SU-DHL-6 (cell line): Measurements from ENCODE around the gene GPX4.

ENCODE experiments used
- H2AFZ ChIP-seq: fragments of 200-600 bp; sonication (generic); 2 replicates; pipeline ENCODE4 v1.6.1; 2014; ENCODE audit warnings: low read depth, mild to moderate bottlenecking, moderate library complexity, mixed read lengths, antibody characterized with exemption, low read length; ENCODE audit not compliant: severe bottlenecking
- H3F3A ChIP-seq: fragments of 200-600 bp; shearing (Covaris generic); 2 replicates; pipeline ENCODE4 v1.6.0; 2016; ENCODE audit warnings: antibody characterized with exemption, mild to moderate bottlenecking; ENCODE audit not compliant: insufficient read depth
- H3K27ac ChIP-seq: fragments of 200-600 bp; sonication (generic); 2 replicates; pipeline ENCODE4 v1.5.1; 2016; ENCODE audit warnings: low read depth, mild to moderate bottlenecking, low read length, moderate library complexity, mixed read lengths
- H3K27me3 ChIP-seq: fragments of 200-600 bp; sonication (generic), shearing (Covaris generic); 2 replicates; pipeline ENCODE4 v1.6.0; 2014; ENCODE audit warnings: mild to moderate bottlenecking, low read length
- H3K36me3 ChIP-seq: fragments of 200-600 bp; sonication (generic); 2 replicates; pipeline ENCODE4 v1.6.1; 2014; ENCODE audit warnings: mild to moderate bottlenecking, low read length, mixed read lengths
- H3K4me2 ChIP-seq: fragments of 300-600, 200-600 bp; shearing (Covaris generic), sonication (generic); 2 replicates; pipeline ENCODE4 v1.6.0; 2014; ENCODE audit warnings: low read length, low read depth, mild to moderate bottlenecking; ENCODE audit not compliant: poor library complexity, severe bottlenecking
- H3K4me3 ChIP-seq: fragments of 200-600 bp; sonication (generic); 2 replicates; pipeline ENCODE4 v1.5.1; 2014; ENCODE audit warnings: antibody characterized with exemption, low read length, mild to moderate bottlenecking, mixed read lengths; ENCODE audit not compliant: insufficient read depth, poor library complexity, severe bottlenecking
- H3K79me2 ChIP-seq: fragments of 200-600 bp; sonication (generic); 2 replicates; pipeline ENCODE4 v1.6.1; 2014; ENCODE audit warnings: mild to moderate bottlenecking, low read length, moderate library complexity; ENCODE audit not compliant: insufficient read depth
- H3K9ac ChIP-seq: fragments of 200-600 bp; sonication (generic); 2 replicates; pipeline ENCODE4 v1.7.0; 2014; ENCODE audit warnings: mild to moderate bottlenecking, low read length
- H3K9me2 ChIP-seq: fragments of 200-600 bp; sonication (generic); replicated peaks from 2 replicates; pipeline ENCODE4 v1.6.1; 2014; ENCODE audit warnings: low read length; ENCODE audit not compliant: insufficient read depth
- H3K9me3 ChIP-seq: fragments of 200-600 bp; sonication (generic); 2 replicates; pipeline ENCODE4 v1.6.1; 2014; ENCODE audit warnings: low read length, mixed read lengths; ENCODE audit not compliant: insufficient read depth
- H4K20me1 ChIP-seq: fragments of 200-600 bp; sonication (generic); 2 replicates; pipeline ENCODE4 v1.6.1; 2014; ENCODE audit warnings: low read depth, mild to moderate bottlenecking, antibody characterized with exemption, low read length, moderate library complexity, mixed read lengths
- EZH2phosphoT487 ChIP-seq: fragments of 200-600 bp; sonication (generic), shearing (Covaris generic); conservative IDR thresholded peaks from 2 replicates; pipeline ENCODE4 v1.6.1; 2018; ENCODE audit warnings: mild to moderate bottlenecking, antibody characterized with exemption, low read length, moderate library complexity, mixed read lengths
- TF ChIP-seq, protein P1 (sequence below): fragments of 200-600 bp; sonication (generic); IDR thresholded peaks from one replicate; pipeline ENCODE4 v1.5.1; 2017; ENCODE audit warnings: antibody characterized with exemption, mild to moderate bottlenecking, low read length, moderate library complexity; ENCODE audit not compliant: insufficient read depth, poor library complexity, severe bottlenecking

The GPX4 gene

GRCh38 chr19:1103132-1103707, 574 bp upstream of the GPX4 start:
- H3K27ac ChIP-seq, result no peak overlapping the region
- peak overlapping the region; percentile 51 for H2AFZ ChIP-seq

DNA sequence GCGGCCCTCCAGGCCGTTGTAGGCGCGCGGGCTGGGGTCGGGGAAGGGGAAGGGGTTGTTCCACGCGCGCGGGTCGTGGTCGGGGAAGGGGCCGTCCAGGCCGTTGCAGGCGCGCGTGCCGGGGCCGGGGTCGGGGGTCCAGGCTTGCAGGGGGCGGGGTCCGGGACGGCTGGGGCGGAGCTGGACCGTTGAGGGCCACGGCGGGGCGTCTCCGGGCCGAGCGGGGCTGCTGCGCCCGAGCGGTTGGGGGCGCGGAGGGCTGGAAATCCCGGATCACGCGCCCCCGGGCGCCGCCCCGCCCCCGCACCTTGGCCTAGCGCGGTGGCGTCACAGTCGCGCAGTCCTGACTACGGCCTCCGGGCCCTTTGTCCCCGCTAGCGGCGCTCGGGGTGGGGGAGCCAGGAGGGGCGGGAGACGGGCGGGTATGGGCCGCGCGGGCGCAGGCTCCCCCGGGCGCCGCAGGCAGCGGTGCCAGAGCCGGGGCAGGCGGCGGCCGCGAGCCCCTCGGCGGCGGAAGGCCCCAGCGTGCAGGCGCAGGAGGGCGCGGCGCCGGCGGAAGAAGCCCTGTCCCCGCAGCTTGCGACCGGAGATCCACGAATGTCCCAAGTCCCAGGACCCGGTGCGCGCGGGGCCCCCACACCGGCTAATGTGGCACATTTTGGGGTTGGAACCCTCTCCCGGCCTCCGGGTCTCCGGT, 665 bp downstream of the GPX4 start:
- Histone ChIP-seq H3K9me3 (no peaks in the 10 kb centered on the region), H3K9ac (peak overlapping the region; percentile 89), H3K4me2 (peak overlapping the region; percentile 79), H3K79me2 (no peaks in the 10 kb centered on the region), H4K20me1 (no peaks in the 10 kb centered on the region), H3F3A (peaks cover 3% of the 10 kb centered on the region; the same call in 1 of the 2 replicates), H3K9me2 (no peaks in the 10 kb centered on the region), H3K36me3 (no peaks in the 10 kb centered on the region), H3K4me3 (peak overlapping the region; percentile 97), H2AFZ (peak overlapping the region; percentile 75), H3K27ac (peak overlapping the region; percentile 69), H3K27me3 (no peaks in the 10 kb centered on the region)
- TF ChIP-seq EZH2phosphoT487, result no peak
- TF ChIP-seq, protein P1, sequence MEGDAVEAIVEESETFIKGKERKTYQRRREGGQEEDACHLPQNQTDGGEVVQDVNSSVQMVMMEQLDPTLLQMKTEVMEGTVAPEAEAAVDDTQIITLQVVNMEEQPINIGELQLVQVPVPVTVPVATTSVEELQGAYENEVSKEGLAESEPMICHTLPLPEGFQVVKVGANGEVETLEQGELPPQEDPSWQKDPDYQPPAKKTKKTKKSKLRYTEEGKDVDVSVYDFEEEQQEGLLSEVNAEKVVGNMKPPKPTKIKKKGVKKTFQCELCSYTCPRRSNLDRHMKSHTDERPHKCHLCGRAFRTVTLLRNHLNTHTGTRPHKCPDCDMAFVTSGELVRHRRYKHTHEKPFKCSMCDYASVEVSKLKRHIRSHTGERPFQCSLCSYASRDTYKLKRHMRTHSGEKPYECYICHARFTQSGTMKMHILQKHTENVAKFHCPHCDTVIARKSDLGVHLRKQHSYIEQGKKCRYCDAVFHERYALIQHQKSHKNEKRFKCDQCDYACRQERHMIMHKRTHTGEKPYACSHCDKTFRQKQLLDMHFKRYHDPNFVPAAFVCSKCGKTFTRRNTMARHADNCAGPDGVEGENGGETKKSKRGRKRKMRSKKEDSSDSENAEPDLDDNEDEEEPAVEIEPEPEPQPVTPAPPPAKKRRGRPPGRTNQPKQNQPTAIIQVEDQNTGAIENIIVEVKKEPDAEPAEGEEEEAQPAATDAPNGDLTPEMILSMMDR, result no peak

More at GRCh38 chr19:1103132-1103707, 574 bp upstream of the GPX4 start:
- Histone ChIP-seq H3K9me2 (no peaks in the 10 kb centered on the region), H3K36me3 (no peaks in the 10 kb centered on the region), H3F3A (peaks cover 3% of the 10 kb centered on the region; the same call in 1 of the 2 replicates), H3K9ac (peak overlapping the region; percentile 56), H3K4me3 (peak overlapping the region; percentile 29), H3K4me2 (peak overlapping the region; percentile 72), H3K27me3 (no peaks in the 10 kb centered on the region), H4K20me1 (no peaks in the 10 kb centered on the region), H3K9me3 (no peaks in the 10 kb centered on the region), H3K79me2 (no peaks in the 10 kb centered on the region)
- no peak for TF ChIP-seq EZH2phosphoT487
- TF ChIP-seq, protein P1, result no peak

GRCh38 chr19:1105008-1105872, 1.4 kb downstream of the GPX4 start:
- no peaks in the 10 kb centered on the region for H3K79me2 ChIP-seq
- H3K9ac ChIP-seq, result peak overlapping the region; percentile 89
- peak overlapping the region; percentile 69 for H3K27ac ChIP-seq
- TF ChIP-seq EZH2phosphoT487, result no peak
- TF ChIP-seq, protein P1, result no peak
- no peaks in the 10 kb centered on the region for H3K9me3 ChIP-seq
- no peak overlapping the region for H2AFZ ChIP-seq
- H4K20me1 ChIP-seq, result no peaks in the 10 kb centered on the region
- no peaks in the 10 kb centered on the region for H3K27me3 ChIP-seq
- H3K9me2 ChIP-seq, result no peaks in the 10 kb centered on the region
- H3K36me3 ChIP-seq, result no peaks in the 10 kb centered on the region
- H3F3A ChIP-seq, result peaks cover 3% of the 10 kb centered on the region; the same call in 1 of the 2 replicates
- peak overlapping the region; percentile 97 for H3K4me3 ChIP-seq
- peak overlapping the region; percentile 79 for H3K4me2 ChIP-seq
